Stimulated activated CD8-positive, alpha-beta memory T cell treated with anti-CD3 and anti-CD28 coated beads, Interleukin-12 subunit alpha, Interleukin-12 subunit beta, amount 100 ng/mL, for 1 hour (primary cell): ENCODE data around the gene PRKAR2B.
A peak's percentile ranks its signal among the peaks of the same experiment; 100 is the strongest.
"Not testable (repeated sequence)": the region's sequence is repeated elsewhere in the genome, so short reads cannot be mapped to it uniquely, and the experiment has no call there.

Experiments used
- DNase-seq: peaks from one replicate; pipeline ENCODE4 v3.0.0-alpha.2; 2020; ENCODE audit warnings: low read depth

Gene PRKAR2B

GRCh38 chr7:107119376-107120105 is 75.0 kb downstream of the PRKAR2B start:
- no peak for DNase-seq

DNA sequence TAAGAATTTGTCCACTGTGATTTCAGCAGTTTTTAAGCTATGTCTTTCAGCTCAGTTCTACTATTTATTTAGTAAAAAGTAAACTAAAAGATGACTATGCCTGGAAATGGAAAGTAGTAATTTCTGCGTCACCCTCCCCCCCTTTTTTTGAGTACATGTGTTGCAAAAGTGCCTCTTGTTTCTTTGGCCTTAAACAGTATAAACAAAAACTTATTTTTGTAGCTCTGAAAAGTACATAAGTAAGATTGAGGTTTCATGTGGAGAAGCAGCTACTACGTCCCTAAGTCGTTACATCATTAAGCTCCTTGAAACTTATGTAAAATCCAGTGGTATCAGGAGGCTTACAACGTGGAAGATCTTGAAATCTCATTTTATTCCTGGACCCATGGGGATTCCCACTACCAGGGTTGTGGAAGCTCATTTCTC is 78.0 kb downstream of the PRKAR2B start:
- DNase-seq: no peak

GRCh38 chr7:107123392-107123791 is 78.9 kb downstream of the PRKAR2B start:
- DNase-seq: no peak

- DNase-seq: no peak
Measured at GRCh38 chr7:107125475-107125874, 81.0 kb downstream of the PRKAR2B start.

DNA sequence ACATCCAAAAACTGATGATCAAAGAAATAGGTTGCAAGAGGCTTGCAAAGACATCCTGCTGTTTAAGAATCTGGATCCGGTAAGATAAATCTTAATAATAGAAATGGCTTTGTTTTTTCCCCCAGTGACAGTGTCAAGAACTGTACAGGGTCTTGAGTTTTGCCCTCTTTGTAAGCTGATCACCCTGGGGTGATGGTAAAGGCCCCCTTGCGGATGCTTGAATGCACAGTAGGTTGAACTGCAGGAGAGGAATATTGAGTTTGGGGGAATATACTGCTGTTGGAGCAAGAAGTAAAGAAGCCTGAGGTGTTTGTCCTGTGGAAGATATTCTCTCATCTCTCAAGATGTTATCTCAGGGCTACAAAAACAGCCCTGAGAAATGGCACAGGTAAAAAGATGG is 83.7 kb downstream of the PRKAR2B start:
- no peak for DNase-seq

- no peak for DNase-seq
Measured at GRCh38 chr7:107128748-107129147, 84.2 kb downstream of the PRKAR2B start.

- no peak for DNase-seq
Measured at GRCh38 chr7:107130487-107131220, 86.1 kb downstream of the PRKAR2B start.

DNA sequence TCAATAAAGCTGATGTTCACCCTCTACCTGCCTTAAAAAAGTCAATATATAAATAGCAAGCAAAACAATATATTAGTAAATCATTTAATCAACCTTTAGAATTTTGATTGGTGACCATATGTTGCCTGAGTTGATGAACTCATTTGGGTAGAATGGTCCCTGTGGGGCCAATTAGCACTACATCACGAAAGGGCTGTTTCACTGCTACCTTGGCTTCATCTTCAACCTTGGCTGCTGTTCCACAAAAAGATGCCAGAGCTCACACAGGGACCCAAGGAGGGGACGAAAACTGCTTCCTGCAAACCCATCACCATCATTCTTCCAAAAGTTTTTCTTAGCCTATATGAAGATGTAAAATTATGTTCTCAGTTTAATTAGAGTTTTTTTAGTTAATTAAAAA is 88.9 kb downstream of the PRKAR2B start:
- DNase-seq: no peak

DNA sequence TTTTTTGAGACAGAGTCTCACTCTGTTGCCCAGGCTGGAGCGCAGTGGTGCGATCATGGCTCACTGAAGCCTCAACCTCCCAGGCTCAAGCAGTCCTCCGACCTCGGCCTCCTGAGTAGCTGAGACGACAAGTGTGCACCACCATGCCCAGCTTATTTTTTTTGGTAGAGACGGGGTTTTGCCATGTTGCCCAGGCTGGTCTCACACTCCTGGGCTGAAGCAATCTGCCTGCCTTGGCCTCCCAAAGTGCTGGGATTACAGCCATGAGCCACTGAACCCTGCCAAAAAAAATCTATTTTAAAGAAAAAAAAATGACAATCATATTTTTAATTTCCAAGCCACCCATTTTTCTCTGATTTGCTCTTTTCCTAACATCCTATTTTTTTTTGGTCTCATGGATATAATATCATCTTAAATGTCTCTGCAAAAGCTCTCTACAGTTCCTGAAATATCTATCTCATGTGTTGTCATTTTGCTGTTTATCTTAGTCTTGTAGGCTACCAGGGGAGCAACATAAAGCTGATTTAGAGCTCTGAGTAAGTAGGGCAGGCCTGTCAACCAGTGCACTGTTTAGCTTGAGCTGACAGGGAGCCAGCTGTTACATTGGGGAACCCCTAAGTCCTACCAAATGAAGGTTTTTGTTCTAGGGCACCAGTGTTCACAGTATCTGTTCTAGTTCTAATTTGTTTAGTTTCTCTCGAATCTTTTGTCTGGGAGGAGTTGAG is 94.4 kb downstream of the PRKAR2B start:
- DNase-seq: no peak

GRCh38 chr7:107143875-107144274 is 99.4 kb downstream of the PRKAR2B start:
- DNase-seq: not testable (repeated sequence)

DNA sequence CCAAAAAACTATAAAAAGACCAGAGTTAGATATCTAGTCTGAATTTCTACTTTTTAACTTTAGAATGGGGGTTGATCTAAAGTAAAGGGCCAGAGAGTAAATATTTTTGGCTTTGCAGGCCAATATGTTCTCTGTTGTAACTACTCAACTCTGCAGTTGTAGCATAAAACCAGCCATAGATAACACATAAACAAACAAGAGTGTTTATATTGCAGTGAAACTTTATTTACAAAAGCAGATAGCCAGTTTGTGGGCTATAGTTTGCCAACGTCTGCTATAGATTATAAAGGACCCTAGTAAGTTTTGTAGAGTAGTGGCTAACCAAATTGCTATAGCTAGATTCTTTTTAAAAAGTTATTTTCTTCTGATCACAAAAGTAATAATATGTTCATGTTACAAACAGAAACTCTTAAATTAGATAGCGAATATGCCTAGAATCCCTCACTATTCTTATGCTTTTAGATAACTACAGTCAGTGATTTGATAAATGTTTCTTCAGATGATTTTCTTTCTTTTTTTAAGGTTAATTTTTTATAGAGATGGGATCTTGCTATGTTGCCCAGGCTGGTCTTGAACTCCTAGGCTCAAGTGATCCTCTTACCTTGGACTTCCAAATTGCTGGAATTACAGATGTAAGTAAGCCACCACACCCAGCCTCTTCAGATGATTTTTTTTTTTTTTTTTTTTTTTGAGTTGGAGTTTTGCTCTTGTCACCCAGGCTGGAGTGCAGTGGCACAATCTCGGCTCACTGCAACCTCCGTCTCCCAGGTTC is 100.7 kb downstream of the PRKAR2B start:
- no peak for DNase-seq

- DNase-seq: no peak
Measured at GRCh38 chr7:107147464-107148393, 103.2 kb downstream of the PRKAR2B start.

DNA sequence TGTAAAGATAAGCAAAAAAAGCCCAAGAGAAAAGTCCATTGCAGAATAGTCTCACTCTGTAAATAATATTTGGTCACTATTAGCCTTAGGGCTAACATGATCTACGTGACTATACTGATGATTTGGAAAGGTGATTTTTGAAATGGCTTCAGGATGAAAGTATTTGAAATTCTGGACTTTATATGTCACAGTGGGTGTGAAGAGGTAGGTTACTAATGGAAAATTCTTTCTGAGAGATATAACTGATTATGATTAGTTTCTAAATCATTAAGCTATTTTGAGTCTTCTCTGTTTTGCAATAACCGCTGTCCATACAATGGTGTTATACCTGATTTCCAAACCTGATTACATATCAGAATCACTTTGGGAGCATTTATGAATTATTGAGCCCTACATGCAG is 104.2 kb downstream of the PRKAR2B start:
- no peak for DNase-seq

GRCh38 chr7:107149863-107150262 is 105.4 kb downstream of the PRKAR2B start:
- DNase-seq: no peak

GRCh38 chr7:107150375-107151073 is 106.0 kb downstream of the PRKAR2B start:
- peak; percentile 70 for DNase-seq

- no peak for DNase-seq
Measured at GRCh38 chr7:107151538-107151937, 107.0 kb downstream of the PRKAR2B start.

- no peak for DNase-seq
Measured at GRCh38 chr7:107152011-107152410, 107.5 kb downstream of the PRKAR2B start.

GRCh38 chr7:107154826-107155225 is 110.3 kb downstream of the PRKAR2B start:
- DNase-seq: no peak

DNA sequence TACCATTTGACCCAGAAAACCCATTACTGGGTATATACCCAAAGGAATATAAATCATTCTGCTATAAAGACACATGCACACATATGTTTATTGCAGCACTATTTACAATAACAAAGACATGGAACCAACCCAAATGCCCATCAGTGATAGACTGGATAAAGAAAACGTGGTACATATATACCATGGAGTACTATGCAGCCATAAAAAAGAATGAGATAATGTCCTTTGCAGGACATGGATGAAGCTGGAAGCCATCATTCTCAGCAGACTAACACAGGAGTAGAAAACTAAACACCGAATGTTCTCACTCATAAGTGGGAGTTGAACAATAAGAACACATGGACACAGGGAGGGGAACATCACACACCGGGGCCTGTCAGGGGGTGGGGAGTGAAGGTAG is 111.2 kb downstream of the PRKAR2B start:
- not testable (repeated sequence) for DNase-seq

DNA sequence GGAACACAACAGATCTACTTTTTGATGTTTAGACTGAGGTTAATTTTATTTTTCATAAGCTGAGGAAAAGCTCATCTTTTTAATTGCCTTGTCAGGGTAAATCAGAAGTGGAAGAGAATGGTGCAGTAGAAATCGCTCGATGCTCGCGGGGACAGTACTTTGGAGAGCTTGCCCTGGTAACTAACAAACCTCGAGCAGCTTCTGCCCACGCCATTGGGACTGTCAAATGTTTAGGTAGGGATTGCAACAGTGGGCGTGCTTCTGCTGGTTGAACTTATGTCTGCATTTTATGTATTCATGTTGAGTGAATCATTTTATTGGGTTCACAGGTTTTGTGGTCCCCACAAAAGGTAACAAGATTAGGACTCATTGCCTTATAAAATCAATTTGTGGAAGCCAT is 112.6 kb downstream of the PRKAR2B start:
- no peak for DNase-seq
